PC-9 (cell line): ENCODE data around the gene SMYD2. TPM values are rescaled to one million over a fixed set of nuclear protein-coding genes. Genes with fewer than 3 reads are reported as not detected.

ENCODE experiments used
- BruUV-seq: library from RNA; stranded (reverse); fragments of 400-500 nt; replicated peaks from 2 replicates; lab custom pipeline; 2021; lab: Mats Ljungman, UMichigan
- CTCF ChIA-PET: fragments of 300-600 bp; sonication (Branson Sonifier 250); formaldehyde crosslinking; loops from one replicate; lab custom pipeline; 2022; ENCODE audit warnings: antibody characterized with exemption; lab: Charles Lee
- POLR2A ChIA-PET: fragments of 300-600 bp; sonication (Branson Sonifier 250); formaldehyde crosslinking; loops from one replicate; lab custom pipeline; 2022; ENCODE audit warnings: antibody characterized with exemption; ENCODE audit not compliant: unreplicated experiment; lab: Charles Lee
- DNase-seq, 2 experiments: peaks; one replicate each; pipeline versions ENCODE4 v3.0.0 to v3.0.0-alpha.2; 2015 to 2022; ENCODE audit warnings: mixed read lengths in 1 of 2
- H2AFZ ChIP-seq: fragments of 200-600 bp; sonication (generic); 2 replicates; pipeline ENCODE4 v1.8.1; 2017; ENCODE audit warnings: antibody characterized with exemption
- H3F3A ChIP-seq: fragments of 200-600 bp; sonication (generic); 2 replicates; pipeline ENCODE4 v1.8.1; 2017; ENCODE audit warnings: antibody characterized with exemption, mild to moderate bottlenecking, low read depth; ENCODE audit not compliant: insufficient read depth
- H3K27ac ChIP-seq: fragments of 200-600 bp; sonication (generic); 2 replicates; pipeline ENCODE4 v1.6.1; 2016; ENCODE audit warnings: mixed run types
- H3K27me3 ChIP-seq: fragments of 200-600 bp; sonication (generic); 2 replicates; pipeline ENCODE4 v1.6.1; 2016; ENCODE audit warnings: low read depth, mixed run types; ENCODE audit not compliant: insufficient read depth
- H3K36me3 ChIP-seq: fragments of 200-600 bp; sonication (generic); 2 replicates; pipeline ENCODE4 v1.6.1; 2016; ENCODE audit warnings: low read depth, mixed run types
- H3K4me1 ChIP-seq: fragments of 200-600 bp; sonication (generic); replicated peaks from 2 replicates; pipeline ENCODE4 v1.6.1; 2016; ENCODE audit warnings: mixed run types; ENCODE audit not compliant: insufficient read depth
- H3K4me2 ChIP-seq: fragments of 200-600 bp; sonication (generic); 2 replicates; pipeline ENCODE4 v1.6.1; 2017; ENCODE audit warnings: mixed run types
- H3K4me3 ChIP-seq: fragments of 200-600 bp; sonication (generic); 2 replicates; pipeline ENCODE4 v1.6.1; 2016; ENCODE audit warnings: mixed run types
- H3K79me2 ChIP-seq: fragments of 200-600 bp; sonication (generic); 2 replicates; pipeline ENCODE4 v1.6.1; 2017; ENCODE audit warnings: low read depth, mixed run types
- H3K9me2 ChIP-seq: fragments of 200-600 bp; sonication (generic); 2 replicates; pipeline ENCODE4 v1.8.1; 2017; ENCODE audit warnings: mild to moderate bottlenecking; ENCODE audit not compliant: insufficient read depth
- H3K9me3 ChIP-seq: fragments of 200-600 bp; sonication (generic); 2 replicates; pipeline ENCODE4 v1.8.1; 2016; ENCODE audit warnings: low read depth; ENCODE audit not compliant: insufficient read depth
- H4K20me1 ChIP-seq: fragments of 200-600 bp; sonication (generic); 2 replicates; pipeline ENCODE4 v1.8.1; 2017; ENCODE audit not compliant: insufficient read depth
- CTCF ChIP-seq: fragments of 200-600 bp; sonication (generic); conservative IDR thresholded peaks from 2 replicates; pipeline ENCODE4 v1.6.1; 2017; ENCODE audit warnings: mixed run types, antibody characterized with exemption, mild to moderate bottlenecking, moderate library complexity
- EZH2 ChIP-seq: fragments of 200-600 bp; sonication (generic); IDR thresholded peaks from 2 replicates; pipeline ENCODE4 v1.8.0; 2017; ENCODE audit warnings: antibody characterized with exemption, low read depth
- intact Hi-C: fragments of 100-400 bp; cut with micrococcal nuclease; formaldehyde crosslinking; loops from one replicate; pipeline ENCODE4 v1.10.0; 2022; ENCODE audit not compliant: unreplicated experiment
- total RNA-seq: library from RNA; stranded (reverse); gene quantifications from 2 replicates; pipeline ENCODE4 v1.2.3, GENCODE V29; 2021

The SMYD2 gene
- total RNA-seq, 1 experiment from 2014 or later, result 36.4 TPM

GRCh38 chr1:214326406-214326805, 45.4 kb downstream of the SMYD2 start:
- H3K9me3 ChIP-seq, result no peaks in the 10 kb centered on the region
- H3K4me2 ChIP-seq, result no peak overlapping the region
- peaks cover 15% of the 10 kb centered on the region; the same call in 1 of the 2 replicates for H3K4me1 ChIP-seq
- no peaks in the 10 kb centered on the region for H3K79me2 ChIP-seq
- BruUV-seq, result no TSS peak
- ChIA-PET CTCF (interaction anchor here (0.9 kb wide), 1 partner anchor 112 kb away, joined by 4 read pairs; no protein-coding TSS in a partner anchor), POLR2A (no interaction called here)
- no peak overlapping the region for H2AFZ ChIP-seq
- no peak overlapping the region for H3K27ac ChIP-seq
- peaks cover 16% of the 10 kb centered on the region; the same call in 1 of the 2 replicates for H3F3A ChIP-seq
- no peak for TF ChIP-seq EZH2
- TF ChIP-seq CTCF, result no peak
- intact Hi-C loops, result loop anchor here (5.0 to 10.0 kb wide), 3 partner anchors 764 to 1204 kb away; no protein-coding TSS in a partner anchor
- 0 out of 2 replicates have a peak, but pooled peaks cover 4% of the 10 kb centered on the region for H3K36me3 ChIP-seq
- H3K4me3 ChIP-seq, result no peak overlapping the region
- H4K20me1 ChIP-seq, result no peaks in the 10 kb centered on the region
- no peak for DNase-seq
- no peaks in the 10 kb centered on the region for H3K9me2 ChIP-seq
- no peaks in the 10 kb centered on the region for H3K27me3 ChIP-seq

DNA sequence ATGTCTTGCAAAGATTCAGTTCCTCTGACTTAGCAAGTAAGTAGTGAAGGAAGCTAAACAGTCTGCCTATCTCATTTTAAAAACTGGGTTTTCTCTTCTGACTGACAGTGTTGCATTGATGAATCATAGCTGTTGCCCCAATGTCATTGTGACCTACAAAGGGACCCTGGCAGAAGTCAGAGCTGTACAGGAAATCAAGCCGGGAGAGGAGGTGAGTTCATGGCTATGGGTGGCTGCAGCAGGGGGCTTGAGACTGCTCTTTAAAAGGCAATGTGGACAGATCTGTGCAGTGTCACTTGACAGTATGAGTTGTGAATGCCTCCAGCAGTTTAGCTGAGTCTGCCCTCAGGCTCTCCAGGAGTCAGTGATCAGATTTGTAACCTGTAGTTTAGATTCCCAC, 46.6 kb downstream of the SMYD2 start:
- intact Hi-C loops, result loop anchor here (5.0 to 10.0 kb wide), 3 partner anchors 765 to 1205 kb away; no protein-coding TSS in a partner anchor

More for the DNA sequence above, 46.6 kb downstream of the SMYD2 start:
- Histone ChIP-seq H3K36me3 (no peaks in the 10 kb centered on the region), H3K4me1 (peaks cover 15% of the 10 kb centered on the region; the same call in 1 of the 2 replicates), H3K27ac (no peak overlapping the region), H3K27me3 (no peaks in the 10 kb centered on the region), H3K4me3 (no peak overlapping the region), H4K20me1 (no peaks in the 10 kb centered on the region), H3K9me3 (no peaks in the 10 kb centered on the region), H2AFZ (no peak overlapping the region), H3K9me2 (no peaks in the 10 kb centered on the region), H3K4me2 (no peak overlapping the region), H3F3A (peaks cover 16% of the 10 kb centered on the region; the same call in 1 of the 2 replicates), H3K79me2 (no peaks in the 10 kb centered on the region)
- ChIA-PET CTCF (interaction anchor here (0.6 to 3.9 kb wide), 4 partner anchors 66 to 245 kb away, joined by 4 to 73 read pairs (median 14); no protein-coding TSS in a partner anchor), POLR2A (no interaction called here)
- BruUV-seq, result no TSS peak
- TF ChIP-seq CTCF, result no peak
- TF ChIP-seq EZH2, result no peak
- no peak for DNase-seq
